Measurements from ENCODE around the gene SLC6A7.

DNA sequence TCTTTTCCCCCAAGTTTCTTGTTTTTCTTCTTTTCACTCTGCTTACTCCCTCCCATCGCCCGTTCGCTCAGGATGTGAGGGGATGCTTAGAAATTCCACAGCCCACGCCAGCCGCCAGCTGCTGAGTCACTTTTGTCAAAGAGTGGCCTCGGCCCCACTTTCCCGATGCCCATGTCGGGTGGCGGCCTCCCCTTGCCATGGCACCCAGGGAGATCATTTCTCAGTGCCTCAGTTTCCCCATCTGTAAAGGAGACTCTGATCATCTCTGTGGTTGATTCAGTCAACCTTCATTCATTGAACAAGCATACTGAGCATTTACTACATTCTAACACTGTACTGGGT lies 33.9 kb upstream of the SLC6A7 start:
- TF ChIP-seq EZH2phosphoT487 (IDR thresholded peaks at IDR 0.05; ENCODE audit: low read depth) (no peak), CTCF (IDR thresholded peaks at IDR 0.05; ENCODE audit: low read depth, low read length) (no peak)
